22Rv1 (cell line): Measurements from ENCODE around the gene ALG6.
A peak's percentile ranks its signal among the peaks of the same experiment; 100 is the strongest.

ENCODE experiments used
- H3K27ac ChIP-seq: fragments of 450-650 bp; 2 replicates; pipeline ENCODE4 v1.5.1; 2017
- ZFX ChIP-seq: fragments of 450-650 bp; IDR thresholded peaks from 2 replicates; pipeline ENCODE4 v1.6.1; 2017; ENCODE audit warnings: antibody characterized with exemption, borderline replicate concordance
- TF ChIP-seq, protein P1 (sequence below): fragments of 450-650 bp; IDR thresholded peaks from 2 replicates; pipeline ENCODE4 v1.5.1; 2017; ENCODE audit warnings: mild to moderate bottlenecking

ALG6 gene

DNA sequence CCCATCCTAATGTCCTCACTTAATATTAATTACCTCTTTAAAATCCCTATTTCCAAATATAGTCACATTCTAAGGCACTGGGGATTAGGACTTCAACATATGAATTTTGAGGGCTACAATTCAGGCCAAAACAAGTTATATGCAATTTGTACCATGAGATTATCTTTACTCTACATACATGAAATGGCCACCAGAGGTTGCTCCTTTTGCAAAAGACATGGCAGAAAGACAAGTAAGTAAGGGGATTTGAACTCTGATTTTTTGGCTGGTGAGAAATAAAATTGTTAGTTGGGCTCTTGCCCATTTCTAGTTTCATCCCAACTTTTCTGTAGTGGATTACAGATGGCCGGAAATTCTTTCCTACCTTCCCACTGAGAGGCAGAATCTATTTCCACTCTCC, 4.8 kb upstream of the ALG6 start:
- no peak overlapping the region for H3K27ac ChIP-seq
- TF ChIP-seq ZFX, result no peak
- TF ChIP-seq, protein P1, sequence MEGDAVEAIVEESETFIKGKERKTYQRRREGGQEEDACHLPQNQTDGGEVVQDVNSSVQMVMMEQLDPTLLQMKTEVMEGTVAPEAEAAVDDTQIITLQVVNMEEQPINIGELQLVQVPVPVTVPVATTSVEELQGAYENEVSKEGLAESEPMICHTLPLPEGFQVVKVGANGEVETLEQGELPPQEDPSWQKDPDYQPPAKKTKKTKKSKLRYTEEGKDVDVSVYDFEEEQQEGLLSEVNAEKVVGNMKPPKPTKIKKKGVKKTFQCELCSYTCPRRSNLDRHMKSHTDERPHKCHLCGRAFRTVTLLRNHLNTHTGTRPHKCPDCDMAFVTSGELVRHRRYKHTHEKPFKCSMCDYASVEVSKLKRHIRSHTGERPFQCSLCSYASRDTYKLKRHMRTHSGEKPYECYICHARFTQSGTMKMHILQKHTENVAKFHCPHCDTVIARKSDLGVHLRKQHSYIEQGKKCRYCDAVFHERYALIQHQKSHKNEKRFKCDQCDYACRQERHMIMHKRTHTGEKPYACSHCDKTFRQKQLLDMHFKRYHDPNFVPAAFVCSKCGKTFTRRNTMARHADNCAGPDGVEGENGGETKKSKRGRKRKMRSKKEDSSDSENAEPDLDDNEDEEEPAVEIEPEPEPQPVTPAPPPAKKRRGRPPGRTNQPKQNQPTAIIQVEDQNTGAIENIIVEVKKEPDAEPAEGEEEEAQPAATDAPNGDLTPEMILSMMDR, result no peak

DNA sequence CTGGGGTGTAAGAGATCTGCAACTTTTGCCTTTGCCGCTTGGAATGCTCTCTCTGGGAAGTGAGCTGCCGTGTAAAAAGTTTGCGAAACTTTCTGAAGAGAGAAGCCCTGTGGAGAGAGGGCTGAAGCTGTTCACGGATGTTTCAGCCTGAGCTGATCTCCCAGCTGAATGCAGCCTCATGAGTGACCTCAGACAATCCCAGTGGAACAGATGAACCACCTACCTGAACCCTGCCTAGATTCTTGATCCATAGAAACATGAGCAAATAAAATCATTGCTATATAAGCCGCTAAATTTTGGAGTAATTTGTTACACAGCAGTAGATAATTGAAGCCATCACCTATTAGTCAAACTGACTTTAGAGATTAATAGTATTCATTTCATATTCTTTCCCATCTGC, 4.4 kb upstream of the ALG6 start:
- TF ChIP-seq, protein P1, result no peak
- TF ChIP-seq ZFX, result no peak
- no peak overlapping the region for H3K27ac ChIP-seq

DNA sequence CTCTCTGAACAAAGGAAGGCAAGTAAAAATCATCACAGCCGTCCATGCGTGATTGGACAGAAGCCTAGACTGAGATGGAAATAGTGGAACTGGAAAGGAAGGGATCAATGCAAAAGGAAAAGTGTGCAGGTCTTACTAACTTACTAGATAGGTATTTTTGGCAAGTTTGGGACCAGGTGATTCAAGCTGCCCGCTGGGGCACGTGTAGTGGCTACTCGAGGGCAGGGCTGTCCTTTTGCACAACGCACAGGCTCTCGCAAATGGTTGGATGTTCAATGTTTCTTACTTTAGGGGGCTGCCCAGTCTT, 566 bp upstream of the ALG6 start:
- no peak for TF ChIP-seq ZFX
- TF ChIP-seq, protein P1, result no peak
- peak overlapping the region; percentile 40; the same call in 1 of the 2 replicates for H3K27ac ChIP-seq

DNA sequence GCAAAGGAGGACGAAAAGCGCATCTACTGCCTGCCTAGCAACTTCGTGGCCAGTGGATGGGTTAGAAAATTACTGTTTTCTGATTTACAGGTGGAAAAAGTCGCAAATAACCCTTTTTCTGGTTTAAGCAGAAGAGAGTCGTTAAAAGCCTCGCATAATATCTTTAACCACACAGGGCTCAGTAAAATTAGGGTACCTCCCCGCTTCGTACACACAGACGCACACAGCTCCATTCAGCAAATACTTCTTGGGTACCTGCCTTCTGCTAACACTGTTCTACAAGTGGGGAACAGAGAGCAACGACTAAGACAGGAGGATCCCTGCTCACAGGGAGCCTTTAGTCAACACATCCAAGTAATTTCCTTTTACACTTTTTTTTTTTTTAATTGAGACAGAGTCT, 704 bp downstream of the ALG6 start:
- H3K27ac ChIP-seq, result peak overlapping the region; percentile 40
- TF ChIP-seq, protein P1, result no peak
- no peak for TF ChIP-seq ZFX

DNA sequence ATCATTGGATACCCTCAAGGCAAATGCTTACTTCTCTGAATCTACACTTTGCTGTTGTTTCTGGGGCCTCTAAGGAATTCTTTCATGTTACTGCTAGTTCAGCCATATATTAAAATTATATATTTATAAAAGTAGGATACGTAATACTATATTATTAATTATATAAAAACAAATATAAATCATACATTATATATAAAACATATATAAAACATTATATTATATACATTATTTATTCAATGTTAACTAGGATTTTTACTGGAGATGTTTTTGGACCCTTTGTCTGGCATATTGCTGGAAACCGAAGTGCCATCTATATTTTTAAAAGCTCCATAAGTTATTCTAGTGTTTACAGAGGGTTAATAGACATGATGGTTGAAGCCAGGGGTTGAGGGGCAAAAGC, 12.2 kb downstream of the ALG6 start:
- no peak overlapping the region for H3K27ac ChIP-seq
- TF ChIP-seq, protein P1, result no peak
- TF ChIP-seq ZFX, result no peak

DNA sequence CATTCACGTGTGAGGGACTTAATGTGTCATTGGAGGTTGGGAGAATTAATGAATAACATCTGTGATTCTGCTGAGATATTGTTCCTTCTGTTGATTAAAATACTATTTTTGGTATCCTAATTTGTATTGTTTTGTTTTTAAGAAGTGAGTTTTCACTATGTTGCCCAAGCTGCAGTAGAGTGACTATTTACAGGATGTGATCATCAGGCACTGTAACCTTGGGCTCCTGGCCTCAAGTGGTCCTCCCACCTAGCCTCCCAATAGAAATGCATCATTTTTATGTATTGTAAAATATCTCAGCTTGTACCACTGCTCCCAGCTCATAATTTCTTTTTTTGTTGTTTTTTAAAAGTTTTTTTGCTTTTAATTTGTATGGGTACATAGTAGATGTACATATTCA, 14.3 kb downstream of the ALG6 start:
- TF ChIP-seq, protein P1, result no peak
- no peak for TF ChIP-seq ZFX

DNA sequence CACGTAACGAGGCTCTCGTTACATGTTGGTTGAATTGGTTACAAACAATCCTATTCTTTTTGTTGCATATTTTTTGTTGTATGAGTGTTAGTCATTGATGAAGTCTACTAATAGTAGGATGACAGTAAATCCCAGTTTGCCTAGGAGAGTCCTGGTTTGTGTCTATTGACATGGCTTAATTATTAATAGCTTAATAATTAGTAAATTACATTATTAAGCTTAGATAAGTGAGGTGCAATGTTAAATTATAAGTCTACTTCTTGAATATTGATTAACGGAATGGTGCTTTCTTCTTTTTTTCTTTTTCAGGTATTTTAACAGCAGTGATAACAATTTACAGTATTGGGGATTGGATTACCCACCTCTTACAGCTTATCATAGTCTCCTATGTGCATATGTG, 34.5 kb downstream of the ALG6 start:
- TF ChIP-seq, protein P1, result no peak
- TF ChIP-seq ZFX, result no peak
- no peak overlapping the region for H3K27ac ChIP-seq

More for the DNA sequence above, 14.3 kb downstream of the ALG6 start:
- H3K27ac ChIP-seq, result no peak overlapping the region
